HFF-Myc (cell line): Measurements from ENCODE around the gene DUS4L.

Experiments used
- DNase-seq: peaks from one replicate; pipeline ENCODE4 v3.0.0-alpha.2; 2011; ENCODE audit warnings: low read depth; ENCODE audit errors: extremely low read depth
- H3K4me3 ChIP-seq: replicated peaks from 2 replicates; pipeline ENCODE4 v1.5.1; 2011; ENCODE audit warnings: low read depth, mild to moderate bottlenecking, control low read depth, low read length
- CTCF ChIP-seq: IDR thresholded peaks from 2 replicates; pipeline ENCODE4 v1.5.1; 2012; ENCODE audit warnings: mild to moderate bottlenecking, low read depth, low read length, control low read depth; ENCODE audit errors: missing control alignments

The DUS4L gene

GRCh38 chr7:107579885-107580715 lies 16.3 kb downstream of the DUS4L start, which contains the start of gene BCAP29:
Gene BCAP29, plus strand, starts transcription at chr7:107580246. Its CDS starts 527 bp downstream, at chr7:107580773.
- DNase-seq = no peak
- TF ChIP-seq CTCF = no peak
- peak within 1 kb of the TSS; percentile 73 for H3K4me3 ChIP-seq

- H3K4me3 ChIP-seq = peak overlapping the region; percentile 73
- no peak for TF ChIP-seq CTCF
- no peak for DNase-seq
Observed at GRCh38 chr7:107580716-107581383, 17.1 kb downstream of the DUS4L start.

GRCh38 chr7:107581387-107582013 lies 17.7 kb downstream of the DUS4L start:
- no peak for DNase-seq
- no peak for TF ChIP-seq CTCF
- peak overlapping the region; percentile 73 for H3K4me3 ChIP-seq

GRCh38 chr7:107582875-107583274 lies 19.1 kb downstream of the DUS4L start:
- H3K4me3 ChIP-seq = no peak overlapping the region
- DNase-seq = no peak
- no peak for TF ChIP-seq CTCF

- TF ChIP-seq CTCF = no peak
- DNase-seq = no peak
- H3K4me3 ChIP-seq = no peak overlapping the region
Observed at GRCh38 chr7:107584716-107585115, 20.9 kb downstream of the DUS4L start.

- no peak for DNase-seq
- TF ChIP-seq CTCF = no peak
- no peak overlapping the region for H3K4me3 ChIP-seq
Observed at GRCh38 chr7:107588529-107589130, 24.9 kb downstream of the DUS4L start.
